ENCODE results near the gene CBR3.

Gene CBR3

GRCh38 chr21:36185523-36185922 lies 50.6 kb downstream of the CBR3 start:
- DNase-seq (ENCODE audit: low read depth): no peak

GRCh38 chr21:36186081-36186480 lies 51.2 kb downstream of the CBR3 start:
- DNase-seq (ENCODE audit: low read depth): no peak

- DNase-seq (ENCODE audit: low read depth): no peak
Observed at GRCh38 chr21:36186506-36187399, 51.9 kb downstream of the CBR3 start.

- no peak for DNase-seq (ENCODE audit: low read depth)
Observed at GRCh38 chr21:36188081-36188681, 53.3 kb downstream of the CBR3 start.

- DNase-seq (ENCODE audit: low read depth): no peak
Observed at GRCh38 chr21:36188937-36189336, 54.1 kb downstream of the CBR3 start.

GRCh38 chr21:36190736-36191135 lies 55.9 kb downstream of the CBR3 start:
- no peak for DNase-seq (ENCODE audit: low read depth)

GRCh38 chr21:36193200-36193599 lies 58.3 kb downstream of the CBR3 start:
- no peak for DNase-seq (ENCODE audit: low read depth)

- DNase-seq (ENCODE audit: low read depth): no peak
Observed at GRCh38 chr21:36194024-36194423, 59.1 kb downstream of the CBR3 start.

- no peak for DNase-seq (ENCODE audit: low read depth)
Observed at GRCh38 chr21:36195613-36196012, 60.7 kb downstream of the CBR3 start.

All from activated T-helper 1 cell treated with Interleukin-2 at 50 U/mL for 16 hours (primary cell).